Chondrocyte (in vitro differentiated cells): ENCODE data around the gene GRM8. TPM values are rescaled to one million over a fixed set of nuclear protein-coding genes. Genes with fewer than 3 reads are reported as not detected.

Experiments
- DNase-seq: peaks from one replicate; pipeline ENCODE4 v3.0.0; 2021; ENCODE audit warnings: mixed read lengths, low spot score
- H3K27ac Mint-ChIP-seq: one replicate; pipeline ENCODE4 v1.8.0; 2021; ENCODE audit warnings: mild to moderate bottlenecking, moderate library complexity, mixed read lengths; ENCODE audit not compliant: unreplicated experiment
- H3K27me3 Mint-ChIP-seq: 2 replicates; pipeline ENCODE4 v1.8.0; 2021; ENCODE audit warnings: low read depth, mixed read lengths
- H3K36me3 Mint-ChIP-seq: 2 replicates; pipeline ENCODE4 v1.8.0; 2021; ENCODE audit warnings: low read depth, mixed read lengths
- H3K4me1 Mint-ChIP-seq: 2 replicates; pipeline ENCODE4 v1.8.0; 2021; ENCODE audit warnings: low read depth, mild to moderate bottlenecking, mixed read lengths
- H3K4me3 Mint-ChIP-seq: one replicate; pipeline ENCODE4 v1.8.0; 2021; ENCODE audit warnings: mild to moderate bottlenecking, moderate library complexity, mixed read lengths; ENCODE audit not compliant: unreplicated experiment
- H3K9me3 Mint-ChIP-seq: 2 replicates; pipeline ENCODE4 v1.8.0; 2021; ENCODE audit warnings: low read depth, mixed read lengths
- total RNA-seq: library from RNA; stranded (reverse); gene quantifications from 3 replicates; pipeline ENCODE4 v1.2.1, GENCODE V29; 2021
- TF ChIP-seq, protein P1 (sequence below): fragments of 200-600 bp; sonication (generic); IDR thresholded peaks from 2 replicates; pipeline ENCODE4 v1.5.0; 2021; ENCODE audit warnings: antibody characterized with exemption, mild to moderate bottlenecking, moderate library complexity

The GRM8 gene
- total RNA-seq, 1 donor from 2014 or later, result not detected

DNA sequence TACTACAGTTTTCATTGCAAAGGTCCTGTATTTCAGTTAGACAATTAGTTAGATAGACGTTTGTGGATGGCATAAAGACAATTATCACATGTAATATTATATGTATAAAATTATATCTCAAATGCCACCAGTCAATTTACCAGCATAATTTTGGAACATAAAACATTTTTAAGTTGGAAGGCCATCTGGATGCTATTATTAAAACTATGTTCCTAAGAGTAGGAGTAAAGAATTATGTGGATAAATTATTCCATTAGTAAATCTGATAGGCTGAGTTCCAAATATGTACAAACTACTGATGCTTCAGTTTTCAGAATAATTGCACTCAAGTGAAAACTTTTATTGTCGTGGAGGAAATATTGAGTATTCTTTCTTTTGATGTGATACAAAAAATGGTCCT lies 790.3 kb downstream of the GRM8 start:
- H3K9me3 Mint-ChIP-seq, result peaks cover 2% of the 10 kb centered on the region
- no peaks in the 10 kb centered on the region for H3K4me1 Mint-ChIP-seq
- TF ChIP-seq, protein P1, sequence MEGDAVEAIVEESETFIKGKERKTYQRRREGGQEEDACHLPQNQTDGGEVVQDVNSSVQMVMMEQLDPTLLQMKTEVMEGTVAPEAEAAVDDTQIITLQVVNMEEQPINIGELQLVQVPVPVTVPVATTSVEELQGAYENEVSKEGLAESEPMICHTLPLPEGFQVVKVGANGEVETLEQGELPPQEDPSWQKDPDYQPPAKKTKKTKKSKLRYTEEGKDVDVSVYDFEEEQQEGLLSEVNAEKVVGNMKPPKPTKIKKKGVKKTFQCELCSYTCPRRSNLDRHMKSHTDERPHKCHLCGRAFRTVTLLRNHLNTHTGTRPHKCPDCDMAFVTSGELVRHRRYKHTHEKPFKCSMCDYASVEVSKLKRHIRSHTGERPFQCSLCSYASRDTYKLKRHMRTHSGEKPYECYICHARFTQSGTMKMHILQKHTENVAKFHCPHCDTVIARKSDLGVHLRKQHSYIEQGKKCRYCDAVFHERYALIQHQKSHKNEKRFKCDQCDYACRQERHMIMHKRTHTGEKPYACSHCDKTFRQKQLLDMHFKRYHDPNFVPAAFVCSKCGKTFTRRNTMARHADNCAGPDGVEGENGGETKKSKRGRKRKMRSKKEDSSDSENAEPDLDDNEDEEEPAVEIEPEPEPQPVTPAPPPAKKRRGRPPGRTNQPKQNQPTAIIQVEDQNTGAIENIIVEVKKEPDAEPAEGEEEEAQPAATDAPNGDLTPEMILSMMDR, result no peak
- DNase-seq, result no peak
- peaks cover 4% of the 10 kb centered on the region for H3K27me3 Mint-ChIP-seq
- no peak overlapping the region for H3K4me3 Mint-ChIP-seq
- H3K36me3 Mint-ChIP-seq, result no peaks in the 10 kb centered on the region
- no peak overlapping the region for H3K27ac Mint-ChIP-seq

DNA sequence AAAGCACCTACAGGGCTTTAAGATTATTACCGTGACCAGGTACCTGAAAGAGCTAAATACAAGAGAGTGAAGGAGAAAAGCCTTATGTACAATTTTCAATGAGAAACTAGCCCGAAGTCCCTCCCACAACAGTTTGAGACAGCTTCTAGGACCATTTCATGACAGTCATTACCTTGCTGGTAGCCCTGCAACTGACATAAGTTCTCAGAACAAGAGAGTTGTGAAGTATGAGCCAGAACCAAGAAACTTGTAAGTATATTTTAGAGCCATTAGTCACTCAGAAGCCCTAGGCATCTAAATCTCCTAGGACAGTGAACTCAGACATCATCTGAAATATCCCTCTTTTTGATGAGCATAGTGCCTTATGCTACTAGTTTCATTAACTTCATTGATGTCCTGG lies 792.1 kb downstream of the GRM8 start:
- no peak for DNase-seq
- Mint-ChIP-seq H3K27me3 (peaks cover 2% of the 10 kb centered on the region), H3K27ac (no peak overlapping the region), H3K9me3 (peaks cover 2% of the 10 kb centered on the region), H3K36me3 (no peaks in the 10 kb centered on the region), H3K4me1 (no peaks in the 10 kb centered on the region), H3K4me3 (no peak overlapping the region)
- TF ChIP-seq, protein P1, result no peak

DNA sequence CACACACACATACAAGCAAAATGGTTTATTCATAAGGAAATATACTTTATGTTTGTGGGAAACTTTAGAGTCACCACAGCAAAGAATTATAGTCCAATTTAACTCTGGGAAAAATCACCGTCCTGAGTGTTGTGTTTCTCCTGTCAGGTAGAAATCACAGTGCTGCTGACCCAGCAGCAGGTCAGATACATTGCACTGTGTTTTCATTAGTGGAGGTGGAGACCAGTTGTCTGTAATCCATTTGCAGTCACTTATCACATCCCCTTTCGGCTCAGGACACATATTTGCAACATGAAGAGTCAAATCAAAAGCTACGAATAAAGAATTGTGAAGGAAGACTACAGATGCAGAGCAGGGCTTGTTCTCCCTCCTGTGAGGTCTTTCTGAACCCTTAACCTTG lies 799.6 kb downstream of the GRM8 start:
- DNase-seq, result no peak
- TF ChIP-seq, protein P1, result no peak
- Mint-ChIP-seq H3K27me3 (peaks cover 6% of the 10 kb centered on the region), H3K36me3 (no peaks in the 10 kb centered on the region), H3K27ac (no peak overlapping the region), H3K4me3 (no peak overlapping the region), H3K9me3 (no peaks in the 10 kb centered on the region), H3K4me1 (no peaks in the 10 kb centered on the region)

DNA sequence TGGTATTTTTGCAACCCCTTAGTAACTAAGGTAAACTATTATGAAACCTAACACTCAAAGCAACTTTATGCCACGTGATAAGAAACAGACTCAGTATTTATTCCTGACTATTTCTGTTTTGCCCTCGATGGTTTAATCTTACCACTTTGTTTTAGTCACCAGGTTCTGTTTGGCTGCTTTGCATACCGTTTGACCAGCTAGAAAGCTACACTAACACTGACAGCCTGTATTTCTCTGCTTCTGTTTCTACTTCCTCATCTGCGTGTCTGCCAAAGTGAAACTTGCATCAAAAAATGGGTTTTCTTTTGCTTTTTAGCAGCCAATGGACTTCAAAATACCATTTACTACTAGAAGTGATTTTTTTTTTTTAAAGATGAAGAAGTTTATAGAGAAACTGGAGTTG lies 802.5 kb downstream of the GRM8 start:
- Mint-ChIP-seq H3K4me1 (no peaks in the 10 kb centered on the region), H3K4me3 (no peak overlapping the region), H3K36me3 (no peaks in the 10 kb centered on the region), H3K9me3 (no peaks in the 10 kb centered on the region), H3K27me3 (peaks cover 6% of the 10 kb centered on the region), H3K27ac (no peak overlapping the region)
- DNase-seq, result no peak
- TF ChIP-seq, protein P1, result no peak

DNA sequence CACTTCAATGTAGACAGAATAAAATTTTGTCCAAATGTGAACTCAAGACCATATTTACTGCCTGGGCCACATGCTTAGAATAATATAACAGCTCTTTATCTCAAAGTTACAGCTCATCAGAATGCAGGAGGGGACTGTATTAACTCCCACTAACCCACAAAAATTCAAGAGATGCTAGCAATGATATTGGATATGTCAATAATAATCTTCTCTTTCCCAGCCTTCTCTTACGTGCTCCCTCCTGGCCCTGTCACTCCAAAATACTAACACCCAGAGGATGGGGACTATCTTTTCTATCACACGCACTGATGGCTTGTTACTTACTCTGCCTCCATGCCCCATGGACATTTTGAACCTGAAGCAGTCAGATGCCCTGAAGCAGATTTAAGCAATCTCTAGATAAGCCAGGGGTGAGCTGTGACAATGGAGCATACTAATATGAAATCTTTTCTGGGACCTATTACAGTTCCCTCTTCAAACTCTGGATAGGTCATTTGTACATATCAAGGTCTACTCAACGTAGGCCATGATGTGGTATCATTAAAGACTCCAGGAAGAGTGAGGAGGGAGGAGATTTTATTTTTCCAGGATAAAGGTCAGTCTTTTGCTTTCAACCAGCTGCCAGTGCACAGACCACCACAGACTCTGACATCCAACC lies 803.0 kb downstream of the GRM8 start:
- Mint-ChIP-seq H3K9me3 (no peaks in the 10 kb centered on the region), H3K27me3 (peaks cover 6% of the 10 kb centered on the region), H3K36me3 (no peaks in the 10 kb centered on the region), H3K27ac (no peak overlapping the region), H3K4me3 (no peak overlapping the region), H3K4me1 (no peaks in the 10 kb centered on the region)
- TF ChIP-seq, protein P1, result no peak
- DNase-seq, result no peak
